H1 (cell line): Measurements from ENCODE around the gene EGFR. TPM values are rescaled to one million over a fixed set of nuclear protein-coding genes. Genes with fewer than 3 reads are reported as not detected.

Source experiments
- CREB1 ChIP-seq: IDR thresholded peaks from 2 replicates; pipeline ENCODE4 v1.6.1; 2012; ENCODE audit warnings: inconsistent platforms
- EGR1 ChIP-seq: IDR thresholded peaks from 2 replicates; pipeline ENCODE4 v1.6.1; 2011; ENCODE audit warnings: low read depth, low read length, borderline replicate concordance
- FOSL1 ChIP-seq: IDR thresholded peaks from 2 replicates; pipeline ENCODE4 v1.6.1; 2011; ENCODE audit warnings: mild to moderate bottlenecking, low read depth, low read length, moderate library complexity; ENCODE audit not compliant: insufficient read depth
- POLR2A ChIP-seq, 2 experiments: IDR thresholded peaks; 1 replicate in 1 of 2; 2 replicates in 1 of 2; pipeline ENCODE4 v1.6.1; 2011; ENCODE audit warnings: low read depth in 2 of 2, low read length in 2 of 2, mild to moderate bottlenecking in 2 of 2; ENCODE audit errors: control extremely low read depth in 1 of 2
- TAF1 ChIP-seq: IDR thresholded peaks from 2 replicates; pipeline ENCODE4 v1.6.1; 2011; ENCODE audit warnings: mild to moderate bottlenecking, low read depth, low read length
- YY1 ChIP-seq: IDR thresholded peaks from 2 replicates; pipeline ENCODE4 v1.6.1; 2011; ENCODE audit warnings: low read depth, mild to moderate bottlenecking, low read length
- polyA plus RNA-seq, 7 experiments: library from polyadenylated mRNA; depleted of rRNA in 3 of 7; stranded (reverse) in 5 of 7; unstranded in 2 of 7; fragments of >200 nt in 5 of 7; fragments of 200-250 nt in 2 of 7; gene quantifications; 1 replicate in 5 of 7; 2 replicates in 1 of 7; 4 replicates in 1 of 7; pipeline versions ENCODE4 v1.2.1 to v1.2.3, GENCODE V29; 2011 to 2013; ENCODE audit warnings: missing spikeins in 2 of 7, mixed read lengths in 2 of 7
- total RNA-seq: library from RNA; stranded (reverse); fragmentation: NEBNext Ultra II Directional; extraction: Animal tissue kit (Norgen Biotek cat#: 25700); gene quantifications from 2 replicates; pipeline ENCODE4 v1.2.1, GENCODE V29; 2021
- TF ChIP-seq, protein P1 (sequence below), 3 experiments: IDR thresholded peaks; 1 replicate in 2 of 3; 2 replicates in 1 of 3; pipeline versions ENCODE4 v1.5.1 to v1.6.1; 2011; ENCODE audit warnings: low read length in 3 of 3, mild to moderate bottlenecking in 3 of 3, inconsistent platforms in 2 of 3, low read depth in 1 of 3, moderate library complexity in 1 of 3; ENCODE audit not compliant: insufficient read depth in 1 of 3; ENCODE audit errors: control extremely low read depth in 1 of 3

The EGFR gene
- total and polyA plus RNA-seq, 2 of the 8 experiments (the other 6 are each of a cell fraction or from before 2014, with no cell fraction given), result 1.9 to 5.8 TPM

DNA sequence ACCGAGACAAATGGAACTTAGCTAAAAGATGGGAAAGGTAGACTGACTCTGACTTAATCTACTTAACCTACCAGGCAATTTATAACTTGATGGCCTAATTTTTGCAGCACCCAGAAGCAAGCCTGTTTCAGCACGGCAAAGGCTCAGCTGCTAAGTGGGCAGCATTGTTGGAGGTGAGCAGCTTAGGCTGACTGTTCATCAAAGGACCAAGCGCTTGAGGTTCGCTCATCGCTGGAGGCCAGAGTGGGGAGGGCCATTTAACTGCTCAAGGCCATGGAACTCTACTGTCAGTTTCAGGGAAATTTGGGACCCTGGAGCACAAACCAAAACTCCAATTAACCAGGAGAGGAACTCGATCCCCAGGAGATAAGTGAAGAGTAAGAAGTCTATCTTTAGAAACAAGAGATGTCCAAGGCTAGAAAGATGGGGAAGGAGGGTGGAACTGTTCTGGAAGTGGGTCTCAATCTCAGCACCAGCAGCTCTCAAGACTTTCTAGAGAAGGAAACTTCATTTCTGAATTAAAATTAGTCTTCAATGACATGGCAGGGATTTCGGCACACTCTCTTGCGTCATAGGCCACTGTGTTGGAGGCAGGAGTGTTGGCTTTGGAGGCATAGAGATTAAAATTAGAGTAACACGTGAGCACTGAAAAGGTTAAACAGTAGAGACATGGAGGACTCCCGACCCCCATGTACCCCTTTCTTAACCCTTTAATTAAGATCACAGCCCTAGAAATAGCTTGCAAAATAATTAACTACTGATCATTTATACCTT lies 43.1 kb downstream of the EGFR start (continued):
- TF ChIP-seq, protein P1, sequence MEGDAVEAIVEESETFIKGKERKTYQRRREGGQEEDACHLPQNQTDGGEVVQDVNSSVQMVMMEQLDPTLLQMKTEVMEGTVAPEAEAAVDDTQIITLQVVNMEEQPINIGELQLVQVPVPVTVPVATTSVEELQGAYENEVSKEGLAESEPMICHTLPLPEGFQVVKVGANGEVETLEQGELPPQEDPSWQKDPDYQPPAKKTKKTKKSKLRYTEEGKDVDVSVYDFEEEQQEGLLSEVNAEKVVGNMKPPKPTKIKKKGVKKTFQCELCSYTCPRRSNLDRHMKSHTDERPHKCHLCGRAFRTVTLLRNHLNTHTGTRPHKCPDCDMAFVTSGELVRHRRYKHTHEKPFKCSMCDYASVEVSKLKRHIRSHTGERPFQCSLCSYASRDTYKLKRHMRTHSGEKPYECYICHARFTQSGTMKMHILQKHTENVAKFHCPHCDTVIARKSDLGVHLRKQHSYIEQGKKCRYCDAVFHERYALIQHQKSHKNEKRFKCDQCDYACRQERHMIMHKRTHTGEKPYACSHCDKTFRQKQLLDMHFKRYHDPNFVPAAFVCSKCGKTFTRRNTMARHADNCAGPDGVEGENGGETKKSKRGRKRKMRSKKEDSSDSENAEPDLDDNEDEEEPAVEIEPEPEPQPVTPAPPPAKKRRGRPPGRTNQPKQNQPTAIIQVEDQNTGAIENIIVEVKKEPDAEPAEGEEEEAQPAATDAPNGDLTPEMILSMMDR (IDR thresholded peaks at IDR 0.05; ENCODE audit: control extremely low read depth in 1 of 3, insufficient read depth in 1 of 3, low read depth in 1 of 3, low read length in 3 of 3), result no peak
- TF ChIP-seq POLR2A (IDR thresholded peaks at IDR 0.05; ENCODE audit: control extremely low read depth in 1 of 2, low read depth in 2 of 2, low read length in 2 of 2), result no peak
- no peak for TF ChIP-seq CREB1
- TF ChIP-seq TAF1, result no peak
- no peak for TF ChIP-seq EGR1
- TF ChIP-seq FOSL1, result no peak
- TF ChIP-seq YY1, result no peak
